ENCODE results near the gene NRAP. TPM values are rescaled to one million over a fixed set of nuclear protein-coding genes. Genes with fewer than 3 reads are reported as not detected.

The NRAP gene
- total and polyA plus RNA-seq, 2 donors (not counting 3 experiments of a cell fraction or from before 2014, with no cell fraction given), result not detected

- Histone ChIP-seq H3K27me3 (ENCODE audit: control insufficient read depth in 2 of 2, insufficient read depth in 2 of 2, low read length in 2 of 2) (peaks cover 3 to 9% of the 10 kb centered on the region in 2 experiments), H3K9me3 (replicated peaks; ENCODE audit: control insufficient read depth, insufficient read depth, low read length) (no peaks in the 10 kb centered on the region), H3K27ac (ENCODE audit: insufficient read depth, low read depth, low read length) (no peak overlapping the region), H3K9me1 (replicated peaks; ENCODE audit: control insufficient read depth, extremely low read depth, insufficient read depth, low read length) (no peaks in the 10 kb centered on the region), H3K4me3 (replicated peaks in 1 of 3; ENCODE audit: insufficient read depth in 1 of 3, low read depth in 1 of 3, low read length in 3 of 3) (no peak overlapping the region), H4K20me1 (replicated peaks; ENCODE audit: control insufficient read depth, extremely low read depth, insufficient read depth, low read length) (no peaks in the 10 kb centered on the region), H3K4me1 (ENCODE audit: control insufficient read depth, extremely low read depth, insufficient read depth, low read length) (no peaks in the 10 kb centered on the region), H3K4me2 (ENCODE audit: insufficient read depth, low read length) (no peak overlapping the region), H3K79me2 (ENCODE audit: control insufficient read depth, insufficient read depth, low read length) (no peaks in the 10 kb centered on the region), H3K9ac (replicated peaks; ENCODE audit: extremely low read depth, insufficient read depth, low read length) (no peak overlapping the region), H3K36me3 (ENCODE audit: control insufficient read depth in 2 of 2, extremely low read depth in 1 of 2, insufficient read depth in 2 of 2, low read length in 2 of 2) (no peaks in the 10 kb centered on the region), H2AFZ (ENCODE audit: low read depth, low read length) (no peak overlapping the region)
- TF ChIP-seq FOS (IDR thresholded peaks at IDR 0.05; ENCODE audit: borderline replicate concordance, insufficient read depth, low read length) (no peak), POLR2AphosphoS5 (IDR thresholded peaks at IDR 0.05; ENCODE audit: insufficient read depth, low read depth, low read length) (no peak), CTCF (IDR thresholded peaks at IDR 0.05; ENCODE audit: extremely low read depth in 1 of 2, insufficient read depth in 1 of 2, low read depth in 1 of 2, low read length in 2 of 2) (no peak), MYC (IDR thresholded peaks at IDR 0.05; ENCODE audit: low read depth, low read length) (no peak), JUN (IDR thresholded peaks at IDR 0.05; ENCODE audit: borderline replicate concordance, insufficient read depth, insufficient read length, low read depth) (no peak), EZH2 (IDR thresholded peaks at IDR 0.05; ENCODE audit: borderline replicate concordance, low read depth, low read length, severe bottlenecking) (no peak), GATA2 (IDR thresholded peaks at IDR 0.05; ENCODE audit: insufficient read depth, insufficient read length, low read depth, low read length) (no peak), MAX (IDR thresholded peaks at IDR 0.05; ENCODE audit: insufficient read depth, insufficient read length) (no peak), POLR2A (IDR thresholded peaks at IDR 0.05; ENCODE audit: low read depth, low read length) (no peak)
- ChIA-PET CTCF (no interaction called here), POLR2A (no interaction called here)
- dilution Hi-C loops (cut with MboI; ENCODE audit: extremely low pct_ligation_motif_present, low sequenced_read_pairs) (no loop called here), intact Hi-C loops (cut with micrococcal nuclease) (no loop called here)
- no peak for FAIRE-seq
- DNase-seq (ENCODE audit: low read depth, low spot score), result peak; percentile 87
- no TSS peak for BruUV-seq (replicated peaks)
Observed at GRCh38 chr10:113644185-113645120, 19.4 kb downstream of the NRAP start.

Data from endothelial cell of umbilical vein (primary cell).